HG02678 (cell line): ENCODE results near the gene GRIP2.

Experiments
- ATAC-seq: cut with Tn5 transposase; IDR thresholded peaks from one replicate; pipeline ENCODE4 v1.9.1; 2021; ENCODE audit warnings: mild to moderate bottlenecking, moderate library complexity; ENCODE audit not compliant: unreplicated experiment

GRIP2 gene

DNA sequence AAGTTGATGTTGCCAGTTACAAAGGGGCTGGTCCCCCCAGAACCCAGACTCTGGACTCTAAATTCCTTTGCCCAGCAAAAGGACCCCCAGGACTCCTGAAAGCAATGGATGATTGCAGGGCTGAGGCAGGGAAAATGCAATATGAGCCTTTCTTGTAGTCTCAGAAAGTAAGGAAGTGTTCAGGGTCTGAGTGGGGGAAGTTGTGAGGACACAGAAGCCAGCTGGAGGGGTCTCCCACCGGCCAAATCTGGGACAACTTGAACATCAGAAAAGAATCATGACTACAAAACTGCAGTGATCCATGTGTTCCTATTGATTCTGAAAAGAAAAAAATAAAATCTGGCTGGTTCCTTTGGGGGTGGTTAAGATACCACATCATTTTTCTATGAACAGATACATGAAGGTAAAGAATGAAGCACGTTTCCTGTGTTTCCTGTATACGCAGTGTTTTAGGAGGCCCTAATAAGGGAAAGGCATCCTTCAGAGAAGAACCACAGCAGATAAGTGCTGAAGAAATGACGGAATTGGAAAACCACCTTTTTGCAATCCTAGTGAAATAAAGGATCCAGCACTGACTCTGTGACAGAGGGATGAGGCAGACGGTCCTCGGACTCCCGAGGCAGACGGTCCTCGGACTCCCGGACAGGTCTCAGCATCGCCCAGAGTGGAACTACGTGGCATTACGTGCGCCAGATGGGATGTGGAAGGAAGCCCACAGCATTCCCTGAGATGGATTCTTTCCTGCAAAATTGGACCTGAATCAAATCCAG is 22.2 kb upstream of the GRIP2 start:
- no peak for ATAC-seq

DNA sequence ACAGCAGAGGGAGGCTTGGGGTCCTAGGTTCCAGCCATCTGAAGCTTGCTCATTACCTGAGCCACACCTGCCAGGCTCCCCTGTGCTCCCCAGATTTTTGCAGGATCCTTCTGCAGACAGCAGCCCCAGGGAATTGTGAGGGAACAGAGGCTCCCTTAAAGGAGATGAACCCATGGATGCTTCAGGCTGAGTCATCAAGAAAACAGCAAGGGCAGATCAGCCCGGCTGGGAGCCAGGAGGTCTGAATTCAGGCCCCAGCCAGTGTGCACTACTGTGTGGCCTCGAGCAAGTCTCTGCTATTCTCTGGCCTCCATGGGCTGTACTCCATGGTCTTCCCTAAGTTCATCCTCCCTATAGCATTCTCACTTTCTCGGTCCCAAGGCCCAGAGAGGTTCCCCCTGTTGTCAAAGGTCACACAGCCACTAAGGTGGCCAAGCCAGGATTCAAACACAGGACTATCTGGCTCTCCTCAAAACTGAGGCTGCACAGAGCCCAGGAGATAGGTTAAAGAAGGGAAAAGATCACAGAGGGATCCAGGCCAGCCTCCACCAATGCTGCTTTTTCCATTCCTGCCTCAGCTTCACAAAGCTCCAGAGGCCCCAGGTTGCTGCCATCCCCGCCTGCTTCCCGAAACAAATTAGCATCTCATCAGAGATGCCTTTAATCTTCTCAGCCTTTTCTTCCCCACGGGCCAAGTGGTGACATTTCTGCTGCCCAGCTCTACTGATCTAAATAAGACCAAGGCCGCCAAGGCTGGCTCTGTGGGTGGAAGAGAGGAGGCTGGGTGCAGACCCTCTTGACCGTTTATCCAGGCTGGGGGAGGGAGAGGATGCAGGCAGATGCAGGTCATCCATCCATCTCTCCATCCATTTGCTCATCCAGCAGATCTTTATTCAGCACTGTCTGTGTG is 21.2 kb upstream of the GRIP2 start:
- ATAC-seq, result no peak

DNA sequence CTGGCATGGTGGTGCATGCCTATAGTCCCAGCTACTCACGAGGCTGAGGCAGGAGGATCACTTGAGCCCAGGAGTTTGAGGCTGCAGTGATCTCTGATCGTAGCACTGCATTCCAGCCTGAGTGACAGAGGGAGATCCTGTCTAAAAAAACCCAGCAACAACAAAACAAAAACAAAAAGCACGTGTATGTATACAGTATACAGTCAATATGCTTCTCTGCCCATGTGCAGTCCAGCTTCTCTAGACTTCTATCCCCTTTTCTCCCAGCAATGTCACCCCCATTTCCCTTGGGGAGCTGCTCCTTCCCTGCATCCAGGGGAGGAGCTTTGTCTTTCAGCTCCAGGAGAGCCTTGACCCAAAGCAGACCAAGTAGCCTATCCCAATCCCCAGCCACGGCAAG is 20.0 kb upstream of the GRIP2 start:
- no peak for ATAC-seq

DNA sequence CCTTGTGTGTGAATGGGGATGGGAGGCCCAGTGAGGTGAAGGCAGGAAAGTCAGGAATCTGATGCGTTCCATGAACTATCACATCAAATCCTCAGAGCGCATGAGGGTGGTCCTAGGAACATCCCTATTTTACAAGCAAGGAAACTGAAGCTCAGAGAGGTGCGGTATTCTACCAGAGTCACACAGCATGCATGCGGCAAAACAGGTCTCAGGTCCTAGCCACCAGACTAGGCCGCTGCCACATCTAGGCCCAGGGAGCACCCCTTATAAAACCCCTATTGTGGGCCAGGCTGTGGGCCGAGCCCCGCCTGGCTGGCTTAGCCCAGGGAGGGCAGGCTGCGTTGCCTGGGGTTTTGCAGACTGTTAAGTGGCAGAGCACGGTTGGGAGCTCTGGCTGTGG is 17.9 kb upstream of the GRIP2 start:
- no peak for ATAC-seq

DNA sequence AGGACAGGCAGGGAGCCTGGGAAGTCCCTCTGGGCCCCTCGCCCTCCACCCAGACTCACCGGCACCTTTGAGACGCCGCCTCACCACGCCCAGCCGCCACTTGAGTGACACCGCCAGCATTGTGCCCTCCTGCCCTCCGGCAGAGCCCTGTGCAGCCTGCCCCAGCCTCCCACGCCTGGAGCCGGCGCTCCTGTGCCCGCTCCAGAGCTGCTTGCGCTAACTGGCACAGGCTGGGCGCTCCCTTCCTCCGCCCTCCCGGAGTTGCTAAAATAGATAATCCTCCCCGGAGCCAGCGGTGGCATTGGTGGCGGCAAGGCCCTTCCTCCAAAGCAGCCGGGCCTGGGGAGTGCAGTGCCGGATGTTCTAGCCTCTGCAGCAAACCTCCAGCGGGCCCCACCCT is 15.7 kb upstream of the GRIP2 start:
- no peak for ATAC-seq

DNA sequence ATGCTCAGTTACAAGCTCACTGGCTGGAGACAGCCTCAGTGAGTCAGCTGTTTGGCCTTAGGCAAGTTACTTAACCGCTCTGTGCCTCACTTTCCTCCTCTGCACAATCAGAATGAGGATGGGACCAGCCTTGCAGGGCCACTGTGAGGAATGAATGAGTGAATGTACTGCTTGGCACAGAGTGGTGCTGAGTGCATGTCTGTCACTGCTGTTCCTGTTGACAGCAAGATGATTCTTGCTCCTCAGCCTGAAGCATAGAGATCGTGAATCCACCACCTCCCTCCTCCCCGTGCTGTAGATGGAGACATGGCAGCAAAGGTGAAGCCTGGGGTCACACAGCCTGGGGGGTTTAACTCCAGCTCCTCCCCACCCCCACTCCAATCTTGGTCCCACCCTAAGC is 14.6 kb upstream of the GRIP2 start:
- ATAC-seq, result no peak

DNA sequence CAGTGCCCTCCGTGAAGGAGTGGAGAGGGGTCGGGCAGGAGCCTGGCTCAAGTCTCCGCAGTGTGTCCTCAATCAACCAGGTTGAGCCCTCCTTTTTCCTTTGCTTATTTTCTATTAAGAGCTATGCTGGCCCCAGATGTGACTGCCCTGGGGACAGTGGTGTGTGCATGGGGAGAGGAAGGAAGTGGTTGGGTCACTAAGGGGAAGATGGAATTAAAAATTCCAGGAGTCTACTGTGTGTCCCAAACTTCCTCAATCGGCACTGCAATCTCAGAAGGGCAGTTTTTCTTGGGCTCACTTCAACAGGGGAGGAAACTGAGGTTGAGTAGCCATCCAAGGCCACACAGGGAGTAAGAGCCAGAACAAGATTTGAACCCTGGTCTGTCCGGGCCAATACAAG is 13.7 kb upstream of the GRIP2 start:
- ATAC-seq, result no peak

DNA sequence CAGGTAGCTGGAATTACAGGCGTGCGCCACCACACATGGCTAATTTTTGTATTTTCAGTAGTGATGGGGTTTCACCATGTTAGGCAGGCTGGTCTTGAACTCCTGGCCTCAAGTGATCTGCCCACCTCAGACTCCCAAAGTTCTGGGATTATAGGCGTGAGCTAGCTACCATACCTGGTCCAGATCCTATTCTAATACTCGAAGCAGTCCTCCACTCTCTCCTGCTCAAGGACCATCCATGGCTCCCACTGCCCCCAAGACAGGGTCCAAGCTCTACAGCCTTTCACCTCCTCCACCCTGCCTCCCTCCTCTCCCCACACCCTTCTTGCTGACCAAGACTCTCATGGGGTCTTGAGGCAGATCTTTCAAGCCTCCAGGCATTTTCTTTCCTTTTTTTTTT is 12.6 kb upstream of the GRIP2 start:
- no peak for ATAC-seq

DNA sequence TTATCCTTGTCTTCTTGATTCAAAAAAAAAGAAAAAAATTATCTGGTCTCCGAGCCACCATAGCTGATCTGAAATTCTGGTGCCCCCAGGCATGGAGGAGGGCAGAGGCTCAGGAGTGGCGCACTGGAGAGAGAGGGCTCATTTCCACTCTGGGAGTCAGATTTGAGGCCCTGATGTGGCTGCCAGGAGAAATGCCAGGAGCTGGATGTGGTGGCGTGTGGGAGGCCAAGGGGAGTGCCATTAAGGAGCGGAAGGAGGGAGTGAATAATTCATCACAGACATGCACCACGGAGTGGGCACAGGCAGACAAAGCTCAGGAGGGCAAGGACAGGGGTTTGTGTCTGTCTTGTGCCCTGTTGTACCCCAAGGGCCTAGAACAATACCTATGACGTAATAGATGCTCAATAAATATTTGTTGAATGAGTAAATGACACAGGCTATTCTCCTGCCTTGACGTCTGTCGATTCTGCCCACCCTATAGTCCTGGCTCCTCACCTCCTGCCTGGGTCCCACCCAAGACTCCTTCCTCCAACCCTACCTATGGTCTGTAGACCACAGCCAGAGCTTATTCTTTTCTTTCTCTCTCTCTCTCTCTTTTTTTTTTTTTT is 12.0 kb upstream of the GRIP2 start:
- no peak for ATAC-seq

DNA sequence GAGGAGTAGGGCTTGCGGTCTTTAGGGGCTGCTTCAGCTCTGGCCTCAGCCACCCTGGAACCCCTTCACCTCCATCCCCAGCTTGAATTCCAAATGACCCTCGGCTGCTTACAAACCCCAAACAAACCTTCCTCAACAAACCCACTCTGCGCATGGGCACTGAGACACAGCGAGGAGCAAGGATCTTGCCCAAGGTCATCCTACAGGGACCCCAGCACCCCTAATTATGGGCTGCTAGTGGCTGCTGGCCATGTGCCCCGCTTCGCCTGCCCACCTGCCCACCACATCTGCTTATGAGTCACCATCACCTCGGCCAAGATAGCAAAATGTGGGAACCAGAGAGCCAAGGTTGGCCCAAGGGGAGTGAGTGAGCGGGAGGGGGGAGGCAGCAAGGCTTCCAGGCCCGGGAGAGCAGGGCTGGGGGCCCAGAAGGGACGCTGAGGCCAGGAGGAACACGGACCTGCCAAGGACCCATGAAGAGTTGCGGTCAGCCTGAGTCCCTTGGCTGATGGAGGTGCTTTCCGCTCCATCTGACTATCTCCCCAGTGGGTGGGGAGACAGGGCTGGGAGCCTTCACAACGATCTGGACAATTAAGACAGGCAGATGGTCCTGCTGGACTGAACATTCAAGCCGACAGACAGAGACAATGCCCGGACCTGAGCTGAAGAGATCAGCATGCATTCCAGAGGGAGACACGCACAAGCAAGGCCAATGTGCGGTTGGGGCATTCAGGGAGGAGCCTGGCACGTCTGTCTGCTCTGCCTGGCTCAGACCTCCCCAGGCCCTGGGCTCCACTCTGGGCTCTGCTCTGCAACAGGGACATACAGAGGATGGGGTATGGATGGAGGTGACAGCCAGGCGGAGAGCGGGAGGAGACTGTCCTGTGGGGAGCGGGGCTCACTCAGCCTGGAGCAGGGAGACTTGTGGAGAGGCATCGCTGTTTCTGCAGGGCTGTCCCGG is 10.8 kb upstream of the GRIP2 start:
- ATAC-seq, result no peak

DNA sequence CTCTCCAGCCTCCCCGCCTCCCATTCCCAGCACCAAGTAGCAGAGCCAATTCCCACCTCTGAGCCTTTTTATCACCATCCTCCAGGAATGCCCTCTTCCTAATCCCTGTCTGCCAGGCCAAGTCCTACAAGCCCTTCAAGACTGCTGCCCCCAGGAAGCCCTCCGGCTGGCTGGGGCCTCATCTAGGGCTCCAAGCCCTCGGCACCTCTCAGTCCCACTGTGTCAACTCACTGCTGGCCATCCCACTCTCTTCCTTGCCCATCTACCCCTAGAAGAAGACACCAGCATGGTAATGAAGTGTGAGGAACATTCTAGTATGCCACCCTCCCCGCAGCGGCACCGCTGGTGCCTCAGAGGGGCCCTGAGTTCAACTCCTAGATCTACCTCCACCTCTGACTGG is 10.0 kb upstream of the GRIP2 start:
- no peak for ATAC-seq

DNA sequence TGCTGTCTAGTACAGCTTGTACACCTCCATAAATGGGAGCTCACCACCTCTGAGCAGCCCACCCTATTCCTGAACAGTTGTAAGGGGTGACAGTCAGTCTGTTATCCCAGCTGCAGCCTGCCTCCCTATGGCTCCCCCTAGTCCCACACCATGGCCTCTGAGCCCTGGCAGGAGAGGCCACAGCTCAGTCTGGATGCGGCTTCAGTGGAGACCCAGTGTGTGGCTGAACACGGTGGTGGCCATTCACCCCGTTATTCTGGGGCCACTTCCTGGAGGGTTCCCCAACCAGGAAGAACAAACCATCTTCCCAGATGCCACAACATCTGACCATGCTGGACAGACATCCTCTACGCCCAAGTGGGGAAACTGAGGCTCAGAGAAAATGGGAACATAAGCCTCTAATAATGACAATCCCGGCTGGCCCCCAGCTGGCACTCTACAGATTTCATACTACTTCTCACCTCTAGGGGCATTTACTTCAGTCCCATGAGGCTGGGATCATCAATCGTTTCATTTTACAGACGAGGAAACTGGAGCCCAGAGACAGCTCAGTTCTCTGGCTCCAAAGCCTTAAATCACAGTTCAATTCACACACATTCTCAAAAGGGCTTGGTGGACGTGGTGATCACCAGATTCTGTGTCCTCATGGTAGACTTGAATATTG is 9.2 kb upstream of the GRIP2 start:
- no peak for ATAC-seq

DNA sequence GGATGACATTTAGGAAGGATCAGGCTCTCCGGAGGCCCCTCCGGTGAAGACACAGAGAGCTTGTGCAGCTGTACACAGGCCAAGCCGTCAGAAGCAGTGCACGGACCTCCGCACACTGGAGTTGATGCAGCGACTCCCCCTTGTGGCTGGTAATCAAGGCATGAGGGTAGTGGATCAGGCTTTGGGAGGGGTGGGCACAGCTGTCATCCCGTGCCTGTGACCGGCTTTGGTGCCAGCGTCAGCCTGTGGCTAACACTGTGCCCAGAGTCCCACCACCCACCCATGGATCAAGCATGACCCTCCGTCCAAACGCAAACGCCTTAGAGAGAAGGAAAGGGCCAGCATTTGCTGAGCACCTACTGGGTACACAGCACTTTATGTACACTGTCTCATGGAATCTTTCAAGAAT is 8.2 kb upstream of the GRIP2 start:
- no peak for ATAC-seq

DNA sequence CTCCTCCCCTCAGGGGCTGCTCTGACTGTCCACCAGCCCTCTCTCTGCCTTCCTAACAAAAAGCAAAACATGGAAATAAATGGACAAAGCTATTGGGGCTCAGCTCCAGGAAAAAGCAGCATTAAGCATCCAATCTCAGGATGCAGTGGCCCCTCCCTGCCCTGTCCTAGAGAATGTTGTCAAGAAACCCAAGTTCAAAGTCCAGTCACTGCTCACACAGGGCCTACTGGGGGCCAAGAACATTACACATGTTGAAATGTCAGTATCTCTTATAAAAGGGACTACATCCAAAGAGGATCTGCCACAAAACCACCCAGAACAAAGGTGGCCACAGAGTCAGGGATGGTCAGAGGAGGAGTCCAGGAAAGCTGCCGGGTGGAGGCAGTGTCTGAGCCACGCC is 7.6 kb upstream of the GRIP2 start:
- ATAC-seq, result no peak

DNA sequence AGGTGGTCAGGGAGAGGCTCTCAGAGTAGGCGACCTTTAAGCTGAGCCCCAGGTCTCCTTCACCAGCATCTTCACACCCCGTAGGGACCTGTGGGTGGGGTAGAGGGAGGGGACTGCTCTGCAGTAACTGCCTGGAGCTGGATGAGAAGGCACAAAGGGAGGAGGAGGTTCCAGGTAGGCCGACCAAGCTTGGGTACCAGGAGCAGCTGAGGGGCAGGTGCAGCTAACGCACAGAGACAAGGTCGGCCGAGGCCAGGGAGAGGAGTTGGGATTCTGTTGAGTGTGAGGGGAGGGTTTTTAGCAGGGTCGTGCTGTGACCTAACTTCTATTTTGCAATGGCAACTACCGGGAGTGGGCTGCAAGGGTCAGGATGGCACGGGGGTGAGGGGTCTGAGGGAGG is 5.9 kb upstream of the GRIP2 start:
- no peak for ATAC-seq

DNA sequence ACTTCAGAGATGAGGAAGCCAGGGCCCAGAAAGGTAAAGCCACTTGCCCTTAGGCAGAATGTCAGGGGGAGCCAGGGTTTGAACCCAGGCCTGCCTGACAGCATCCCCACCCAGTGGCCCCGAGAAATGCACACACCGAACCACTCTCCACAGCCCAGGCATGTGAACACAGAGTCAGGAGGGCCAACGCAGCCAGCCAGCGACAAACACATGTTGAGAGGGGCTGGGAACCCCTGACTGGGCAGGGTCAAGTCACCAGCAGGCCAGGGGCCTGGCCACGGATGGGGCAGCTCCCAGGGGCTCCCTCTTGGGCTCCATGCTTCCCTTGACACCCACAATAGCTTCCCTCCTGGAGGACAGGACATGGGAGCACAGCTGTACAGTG is 5.1 kb upstream of the GRIP2 start:
- ATAC-seq, result no peak

DNA sequence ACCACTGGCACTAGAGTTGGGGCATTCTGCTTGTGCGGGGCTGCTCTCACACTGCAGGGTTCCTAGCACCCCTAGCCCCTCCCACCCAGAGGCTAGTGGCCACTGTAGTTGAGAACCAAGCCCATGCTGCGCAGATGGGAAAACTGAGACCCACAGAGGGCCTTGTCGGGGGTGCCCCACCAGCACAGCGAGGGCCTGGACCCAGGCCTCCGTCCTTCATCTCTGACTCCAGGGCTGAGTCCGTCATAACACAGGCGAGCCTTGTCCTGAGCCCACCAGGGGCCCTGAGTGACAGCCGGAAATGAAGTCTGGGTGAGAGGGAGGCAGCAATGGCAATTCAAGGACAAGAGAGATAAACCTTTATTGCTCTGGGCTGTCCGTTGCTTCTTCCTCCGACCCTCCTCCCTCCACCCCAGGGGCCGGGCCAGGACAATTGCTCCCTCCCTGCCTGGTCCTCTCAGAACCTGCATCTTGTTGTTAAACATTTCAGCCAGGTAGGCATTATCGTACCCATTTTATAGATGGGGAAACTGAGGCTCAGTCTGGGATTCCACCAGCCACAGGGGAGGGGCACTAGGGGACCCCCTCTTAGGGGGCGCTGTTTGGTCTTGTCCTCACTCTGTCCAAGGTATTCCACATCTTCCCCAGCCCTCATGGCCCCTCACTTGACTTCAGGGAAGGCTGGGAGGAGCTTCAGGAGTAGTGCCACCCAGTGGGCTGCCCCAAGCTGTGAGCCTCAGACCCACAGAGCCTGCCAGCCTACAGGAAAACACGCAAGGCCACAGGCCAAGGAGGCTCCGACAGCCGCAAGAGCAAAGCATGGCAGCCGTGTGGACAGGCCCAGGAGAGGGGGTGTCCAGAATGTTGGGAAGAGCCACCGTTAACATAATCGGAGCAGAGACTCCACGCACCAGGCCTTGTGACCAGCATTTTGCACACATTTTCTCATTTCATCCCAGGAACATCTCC is 4.4 kb upstream of the GRIP2 start:
- ATAC-seq, result no peak

DNA sequence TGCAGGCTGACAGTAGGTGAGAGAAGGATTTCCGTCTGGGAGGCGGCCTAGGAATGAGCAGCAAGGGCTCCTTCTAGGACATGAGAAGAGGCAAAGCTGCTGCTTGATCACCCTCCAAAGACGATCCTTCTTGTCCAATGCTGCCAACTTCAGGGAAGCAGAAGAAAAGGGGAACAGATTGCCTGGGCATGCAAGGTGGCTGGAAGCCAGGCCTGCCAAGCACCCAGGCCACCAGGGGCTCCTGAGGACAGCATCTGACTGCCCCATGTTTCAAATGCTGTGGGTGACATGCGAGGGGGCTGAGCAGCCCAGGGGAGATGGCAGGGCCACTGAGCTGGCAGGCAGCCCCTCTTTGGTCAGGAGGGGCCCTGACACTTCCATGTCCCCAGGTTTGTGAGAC is 3.3 kb upstream of the GRIP2 start:
- ATAC-seq, result no peak

DNA sequence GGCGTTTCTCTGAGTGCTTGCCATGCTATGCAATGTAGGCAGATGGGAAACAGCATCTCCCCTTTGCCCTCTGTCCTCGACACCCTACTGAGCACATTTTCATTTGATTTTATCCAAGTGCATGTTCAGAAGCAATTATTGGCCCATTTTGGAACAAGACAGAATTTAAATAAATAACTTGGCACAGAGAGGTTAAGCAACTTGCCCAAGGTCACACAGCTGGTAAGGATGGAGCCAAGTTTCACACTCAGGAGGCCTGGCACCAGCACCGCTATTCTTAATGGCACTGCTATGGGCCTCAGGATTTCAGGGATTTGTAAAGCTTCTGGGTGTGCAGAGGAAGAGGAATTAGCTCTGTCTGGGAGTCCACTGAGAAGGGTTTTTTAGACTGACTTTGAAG is 2.5 kb upstream of the GRIP2 start:
- no peak for ATAC-seq
